ENCODE measurements around the gene SMIM35.

DNA sequence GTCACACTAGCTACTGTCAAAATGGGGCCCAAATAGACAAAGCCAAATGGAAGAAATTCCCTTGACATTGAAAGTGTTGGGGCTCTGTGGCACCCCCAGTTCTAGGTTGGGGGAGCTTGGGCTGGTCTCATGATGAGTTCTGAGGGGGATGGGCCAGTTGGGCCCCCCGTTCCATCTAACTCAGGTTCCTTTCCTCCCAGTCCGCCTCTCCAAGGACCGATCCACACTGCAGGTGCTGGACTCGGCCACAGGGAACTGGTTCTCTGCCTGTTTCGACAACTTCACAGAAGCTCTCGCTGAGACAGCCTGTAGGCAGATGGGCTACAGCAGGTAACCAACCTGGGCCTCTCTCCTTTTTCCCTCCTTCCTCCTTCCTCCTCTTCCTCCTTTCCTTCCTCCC, 17.7 kb upstream of the SMIM35 start:
- TF ChIP-seq, protein P1, sequence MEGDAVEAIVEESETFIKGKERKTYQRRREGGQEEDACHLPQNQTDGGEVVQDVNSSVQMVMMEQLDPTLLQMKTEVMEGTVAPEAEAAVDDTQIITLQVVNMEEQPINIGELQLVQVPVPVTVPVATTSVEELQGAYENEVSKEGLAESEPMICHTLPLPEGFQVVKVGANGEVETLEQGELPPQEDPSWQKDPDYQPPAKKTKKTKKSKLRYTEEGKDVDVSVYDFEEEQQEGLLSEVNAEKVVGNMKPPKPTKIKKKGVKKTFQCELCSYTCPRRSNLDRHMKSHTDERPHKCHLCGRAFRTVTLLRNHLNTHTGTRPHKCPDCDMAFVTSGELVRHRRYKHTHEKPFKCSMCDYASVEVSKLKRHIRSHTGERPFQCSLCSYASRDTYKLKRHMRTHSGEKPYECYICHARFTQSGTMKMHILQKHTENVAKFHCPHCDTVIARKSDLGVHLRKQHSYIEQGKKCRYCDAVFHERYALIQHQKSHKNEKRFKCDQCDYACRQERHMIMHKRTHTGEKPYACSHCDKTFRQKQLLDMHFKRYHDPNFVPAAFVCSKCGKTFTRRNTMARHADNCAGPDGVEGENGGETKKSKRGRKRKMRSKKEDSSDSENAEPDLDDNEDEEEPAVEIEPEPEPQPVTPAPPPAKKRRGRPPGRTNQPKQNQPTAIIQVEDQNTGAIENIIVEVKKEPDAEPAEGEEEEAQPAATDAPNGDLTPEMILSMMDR (conservative IDR thresholded peaks at IDR 0.05; ENCODE audit: low read depth, low read length), result no peak
- no peak for TF ChIP-seq CHD1 (IDR thresholded peaks at IDR 0.05; ENCODE audit: low read depth, low read length)
- no peak for TF ChIP-seq SMC3 (IDR thresholded peaks at IDR 0.05; ENCODE audit: low read depth, low read length)
- TF ChIP-seq MAFK (IDR thresholded peaks at IDR 0.05; ENCODE audit: low read depth, low read length), result no peak
- TF ChIP-seq POLR2A (IDR thresholded peaks at IDR 0.05; ENCODE audit: low read depth, low read length), result no peak
- TF ChIP-seq RCOR1 (IDR thresholded peaks at IDR 0.05; ENCODE audit: insufficient replicate concordance, low read length), result no peak
- TF ChIP-seq NFE2L2 (IDR thresholded peaks at IDR 0.05; ENCODE audit: low read depth, low read length), result no peak
- no peak for TF ChIP-seq CEBPB (IDR thresholded peaks at IDR 0.05; ENCODE audit: low read depth, low read length)
